GM12878 (cell line): ENCODE measurements around the gene RNF112. TPM values are rescaled to one million over a fixed set of nuclear protein-coding genes. Genes with fewer than 3 reads are reported as not detected.

Experiments used
- ATAC-seq: fragments of 200-7000 bp; cut with Tn5 transposase; 3 replicates; pipeline ENCODE4 v1.9.1; 2020; ENCODE audit warnings: mild to moderate bottlenecking, moderate library complexity
- BruUV-seq: library from RNA; stranded (reverse); fragments of 400-500 nt; replicated peaks from 2 replicates; lab custom pipeline; 2021; lab: Mats Ljungman, UMichigan
- CTCF ChIA-PET: fragments of 300-600 bp; sonication (Branson Sonifier 250); formaldehyde crosslinking; extraction: SDS; loops from one replicate; lab custom pipeline; 2021; ENCODE audit warnings: inconsistent platforms; lab: Yijun Ruan, JAX
- POLR2A ChIA-PET: fragments of 350-600 bp; formaldehyde crosslinking; extraction: SDS; loops from one replicate; lab custom pipeline; 2021; ENCODE audit warnings: inconsistent platforms; lab: Charles Lee
- RAD21 ChIA-PET: fragments of 300-600 bp; sonication (Branson Sonifier 250); formaldehyde crosslinking; loops from one replicate; lab custom pipeline; 2023; ENCODE audit warnings: antibody characterized with exemption; ENCODE audit not compliant: unreplicated experiment; lab: Charles Lee
- SMC1A ChIA-PET: fragments of 300-600 bp; sonication (Branson Sonifier 250); formaldehyde crosslinking; loops from one replicate; lab custom pipeline; 2023; ENCODE audit not compliant: unreplicated experiment, uncharacterized antibody; lab: Charles Lee
- DNase-seq: peaks from one replicate; pipeline ENCODE4 v3.0.0-alpha.2; 2011; ENCODE audit warnings: low read depth, low spot score
- FAIRE-seq: peaks from 3 replicates; lab custom pipeline; 2011; peaks lifted over from hg19 to GRCh38; lab: Jason Lieb, UNC
- H2AFZ ChIP-seq: 2 replicates; pipeline ENCODE4 v1.6.0; 2011; ENCODE audit warnings: low read depth, low read length, control low read depth; ENCODE audit not compliant: control insufficient read depth
- H3K27ac ChIP-seq: 2 replicates; pipeline ENCODE4 v1.5.1; 2011; ENCODE audit warnings: control low read depth; ENCODE audit not compliant: control insufficient read depth, insufficient read depth
- H3K27me3 ChIP-seq, 2 experiments: replicated peaks in 1 of 2; 2 replicates each; pipeline versions ENCODE4 v1.6.0 to v1.6.1; 2011; ENCODE audit warnings: low read length in 1 of 2; ENCODE audit not compliant: control insufficient read depth in 2 of 2, insufficient read depth in 2 of 2
- H3K36me3 ChIP-seq, 2 experiments: 2 replicates each; pipeline ENCODE4 v1.5.1; 2011; ENCODE audit warnings: low read length in 1 of 2; ENCODE audit not compliant: control insufficient read depth in 2 of 2, insufficient read depth in 2 of 2
- H3K4me1 ChIP-seq: 2 replicates; pipeline ENCODE4 v1.6.1; 2011; ENCODE audit warnings: mild to moderate bottlenecking, low read length, moderate library complexity, mixed read lengths; ENCODE audit not compliant: control insufficient read depth, insufficient read depth
- H3K4me2 ChIP-seq: 2 replicates; pipeline ENCODE4 v1.6.0; 2011; ENCODE audit warnings: control low read depth; ENCODE audit not compliant: control insufficient read depth, insufficient read depth
- H3K4me3 ChIP-seq: fragments of 200-600 bp; sonication (generic); 2 replicates; pipeline ENCODE4 v1.5.1; 2016
- H3K79me2 ChIP-seq: 2 replicates; pipeline ENCODE4 v1.6.0; 2011; ENCODE audit warnings: low read length; ENCODE audit not compliant: control insufficient read depth, insufficient read depth
- H3K9ac ChIP-seq: 2 replicates; pipeline ENCODE4 v1.8.0; 2011; ENCODE audit warnings: low read length, control low read depth, mixed read lengths; ENCODE audit not compliant: control insufficient read depth, insufficient read depth
- H3K9me3 ChIP-seq: replicated peaks from 3 replicates; pipeline ENCODE4 v1.5.1; 2011; ENCODE audit warnings: mild to moderate bottlenecking, low read length; ENCODE audit not compliant: control insufficient read depth, insufficient read depth
- H4K20me1 ChIP-seq: 2 replicates; pipeline ENCODE4 v1.6.0; 2011; ENCODE audit not compliant: control insufficient read depth, insufficient read depth
- CHD1 ChIP-seq: IDR thresholded peaks from 2 replicates; pipeline ENCODE4 v1.6.1; 2012; ENCODE audit warnings: low read depth, low read length, improper control_type of control experiment
- EED ChIP-seq: sonication (generic); IDR thresholded peaks from 2 replicates; pipeline ENCODE4 v1.6.1; 2016; ENCODE audit warnings: antibody characterized with exemption, low read depth
- EP300 ChIP-seq, 2 experiments: fragments of 150-350 bp in 1 of 2; IDR thresholded peaks; 2 replicates each; pipeline ENCODE4 v1.6.1; 2011 to 2012; ENCODE audit warnings: low read depth in 2 of 2, low read length in 2 of 2, borderline replicate concordance in 1 of 2, improper control_type of control experiment in 1 of 2, inconsistent platforms in 1 of 2; ENCODE audit not compliant: control insufficient read depth in 1 of 2
- NR2F1 ChIP-seq: fragments of 450-650 bp; conservative IDR thresholded peaks from 2 replicates; pipeline ENCODE4 v1.6.1; 2017; ENCODE audit warnings: mild to moderate bottlenecking
- SPI1 ChIP-seq: IDR thresholded peaks from 2 replicates; pipeline ENCODE4 v1.6.1; 2011; ENCODE audit warnings: low read depth, mild to moderate bottlenecking, low read length, moderate library complexity, borderline replicate concordance; ENCODE audit not compliant: insufficient read depth
- SRF ChIP-seq, 2 experiments: IDR thresholded peaks; 2 replicates each; pipeline ENCODE4 v1.6.1; 2011; ENCODE audit warnings: low read depth in 2 of 2, low read length in 2 of 2, mild to moderate bottlenecking in 1 of 2, moderate library complexity in 1 of 2
- ZNF274 ChIP-seq: IDR thresholded peaks from one replicate; pipeline ENCODE4 v1.8.0; 2011; ENCODE audit not compliant: insufficient read length, insufficient read depth
- ZNF687 ChIP-seq: fragments of 450-650 bp; IDR thresholded peaks from 2 replicates; pipeline ENCODE4 v1.6.1; 2017; ENCODE audit warnings: mild to moderate bottlenecking, moderate library complexity
- WGBS: methylation state at CpG from one replicate; pipeline ENCODE4 v1.1.6; 2016; ENCODE audit warnings: low lambda C conversion rate; ENCODE audit not compliant: insufficient replicate concordance, insufficient coverage; ENCODE audit errors: missing lambda C conversion rate; 5-methylcytosine and 5-hydroxymethylcytosine counted together
- in situ Hi-C: fragments of 300-500 bp; cut with MboI; formaldehyde crosslinking; loops from 9 replicates; pipeline ENCODE4 v1.14.3; 2018; ENCODE audit warnings: mixed read lengths
- intact Hi-C: fragments of 100-400 bp; cut with micrococcal nuclease; formaldehyde crosslinking; loops from one replicate; pipeline ENCODE4 v1.14.2; 2022; ENCODE audit not compliant: unreplicated experiment
- polyA plus RNA-seq, 11 experiments: library from polyadenylated mRNA; depleted of rRNA in 4 of 11; unstranded in 6 of 11; stranded (reverse) in 5 of 11; fragments of >200 nt; fragmentation: Nextera tagmentation in 4 of 11; fragmentation: Illumina TruSeq in 1 of 11; extraction: Ambion mirVana in 4 of 11; extraction: Trizol in 1 of 11; gene quantifications; 1 replicate in 1 of 11; 2 replicates in 10 of 11; pipeline versions ENCODE4 v1.2.1 to v1.2.3, GENCODE V29; 2011 to 2016; ENCODE audit warnings: inconsistent platforms in 2 of 11, missing spikeins in 2 of 11, low read depth in 1 of 11
- total RNA-seq, 4 experiments: library from RNA; depleted of rRNA in 3 of 4; stranded (reverse); fragments of >200 nt in 3 of 4; fragmentation: Illumina TruSeq in 1 of 4; extraction: Trizol in 1 of 4; gene quantifications; 2 replicates each; pipeline versions ENCODE4 v1.2.1 to v1.2.3, GENCODE V29; 2013 to 2021

RNF112 gene
- total and polyA plus RNA-seq, 10 of the 15 experiments (the other 5 are each of a cell fraction or from before 2014, with no cell fraction given): not detected

- Histone ChIP-seq H3K36me3 (no peaks in the 10 kb centered on the region), H3K9ac (no peak overlapping the region), H3K27ac (no peak overlapping the region), H3K4me1 (peaks cover 4% of the 10 kb centered on the region; the same call in 1 of the 2 replicates), H3K27me3 (no peaks in the 10 kb centered on the region; a peak in 1 of 4 replicates), H4K20me1 (no peaks in the 10 kb centered on the region), H3K79me2 (no peaks in the 10 kb centered on the region), H3K9me3 (no peaks in the 10 kb centered on the region), H2AFZ (no peak overlapping the region), H3K4me3 (no peak overlapping the region), H3K4me2 (no peak overlapping the region)
- CTCF ChIA-PET: interaction anchor here (0.7 to 2.2 kb wide), 7 partner anchors 21 to 365 kb away, joined by 3 to 11 read pairs (median 4); partner anchors contain the start of genes B9D1 and MAPK7
- DNase-seq (no peak), FAIRE-seq (no peak), ATAC-seq (no peak)
- TF ChIP-seq NR2F1 (peak; percentile 36; the same call in 1 of the 2 replicates), SPI1 (no peak)
- intact Hi-C loops: no loop called here
- 15% methylated on average over 2 of the region's 2 CpGs for WGBS
- SMC1A ChIA-PET: interaction anchor here (0.8 to 1.6 kb wide), 4 partner anchors 12 to 172 kb away, joined by 3 to 9 read pairs (median 4); no protein-coding TSS in a partner anchor
- no TSS peak for BruUV-seq
- in situ Hi-C loops: no loop called here
- POLR2A ChIA-PET: no interaction called here
- RAD21 ChIA-PET: interaction anchor here (1.1 to 2.1 kb wide), 5 partner anchors 21 to 368 kb away, joined by 3 to 14 read pairs (median 7); partner anchors contain the start of genes B9D1 and MAPK7
Observed at GRCh38 chr17:19398301-19399181, 12.5 kb upstream of the RNF112 start.

GRCh38 chr17:19399750-19400450 is 11.1 kb upstream of the RNF112 start:
- Histone ChIP-seq H2AFZ (no peak overlapping the region), H3K27me3 (no peaks in the 10 kb centered on the region; a peak in 1 of 4 replicates), H3K27ac (no peak overlapping the region), H3K4me3 (no peak overlapping the region), H3K4me1 (peaks cover 4% of the 10 kb centered on the region; the same call in 1 of the 2 replicates), H3K9me3 (no peaks in the 10 kb centered on the region), H3K9ac (no peak overlapping the region), H3K79me2 (no peaks in the 10 kb centered on the region), H3K36me3 (no peaks in the 10 kb centered on the region), H3K4me2 (no peak overlapping the region), H4K20me1 (no peaks in the 10 kb centered on the region)
- ChIA-PET RAD21 (no interaction called here), POLR2A (no interaction called here), SMC1A (interaction anchor here (0.6 kb wide), 1 partner anchor 99 kb away, joined by 3 read pairs; no protein-coding TSS in a partner anchor), CTCF (interaction anchor here (1.8 kb wide), 1 partner anchor 37 kb away, joined by 4 read pairs; the partner anchor contains the start of gene B9D1)
- intact Hi-C loops: no loop called here
- in situ Hi-C loops: no loop called here
- DNase-seq (no peak), ATAC-seq (no peak), FAIRE-seq (no peak)
- no TSS peak for BruUV-seq
- 7% methylated on average over 3 of the region's 3 CpGs for WGBS
- TF ChIP-seq ZNF274 (no peak), EED (no peak), CHD1 (no peak), EP300 (IDR thresholded peaks at IDR 0.05; ENCODE audit: borderline replicate concordance in 1 of 2, control insufficient read depth in 1 of 2, low read depth in 2 of 2, low read length in 2 of 2) (no peak), SRF (IDR thresholded peaks at IDR 0.05; ENCODE audit: low read depth in 2 of 2, low read length in 2 of 2) (no peak), ZNF687 (no peak)
